Tibial nerve (tissue), 4 donors: ENCODE results near the gene ULBP2.
"Not testable (repeated sequence)": the region's sequence is repeated elsewhere in the genome, so short reads cannot be mapped to it uniquely, and the experiment has no call there.

Experiments
- CTCF ChIP-seq, 5 experiments: fragments of 200-600 bp in 3 of 5; fragments of 450-650 bp in 2 of 5; sonication (generic) in 3 of 5; IDR thresholded peaks; one replicate each; pipeline ENCODE4 v1.5.1; 2016 to 2019; ENCODE audit warnings: antibody characterized with exemption in 5 of 5, mild to moderate bottlenecking in 3 of 5, moderate library complexity in 2 of 5
- EP300 ChIP-seq, 2 donors: sonication (generic); formaldehyde crosslinking; IDR thresholded peaks; one replicate each; pipeline ENCODE4 v1.6.1; 2017; ENCODE audit warnings: antibody characterized with exemption in 2 of 2, mild to moderate bottlenecking in 1 of 2
- POLR2A ChIP-seq, 2 donors: fragments of 450-650 bp; IDR thresholded peaks; one replicate each; pipeline ENCODE4 v1.6.1; 2017; ENCODE audit warnings: antibody characterized with exemption in 2 of 2, mild to moderate bottlenecking in 2 of 2, moderate library complexity in 2 of 2

- not testable (repeated sequence) for TF ChIP-seq CTCF, POLR2A, EP300 (IDR thresholded peaks at IDR 0.05)
These were observed 14.8 kb upstream of the ULBP2 start for GRCh38 chr6:149927025-149927424.
